ENCODE data around the gene KLHL33.
"Not testable (repeated sequence)": the region's sequence is repeated elsewhere in the genome, so short reads cannot be mapped to it uniquely, and the experiment has no call there.

KLHL33 gene

GRCh38 chr14:20454516-20455354 lies 18.8 kb upstream of the KLHL33 start, which contains the start of the genes APEX1 and OSGEP:
Gene APEX1 (plus strand): TSS chr14:20455226. CDS start chr14:20455646, 420 bp downstream.
Gene OSGEP (minus strand): TSS chr14:20454812. CDS start chr14:20454683, 129 bp downstream.
- peak; percentile 93 to 94 for DNase-seq (ENCODE audit: low read depth in 2 of 2)

GRCh38 chr14:20452831-20453230 lies 16.9 kb upstream of the KLHL33 start:
- not testable (repeated sequence) for DNase-seq (ENCODE audit: low read depth in 2 of 2)

GRCh38 chr14:20446889-20447288 lies 10.9 kb upstream of the KLHL33 start:
- DNase-seq (ENCODE audit: low read depth in 2 of 2), result no peak

GRCh38 chr14:20443650-20444049 lies 7.7 kb upstream of the KLHL33 start:
- DNase-seq (ENCODE audit: low read depth in 2 of 2), result not testable (repeated sequence)

- DNase-seq (ENCODE audit: low read depth in 2 of 2), result no peak
Observed at GRCh38 chr14:20441461-20441860, 5.5 kb upstream of the KLHL33 start.

- no peak for DNase-seq (ENCODE audit: low read depth in 2 of 2)
Observed at GRCh38 chr14:20440882-20441281, 4.9 kb upstream of the KLHL33 start.

- no peak for DNase-seq (ENCODE audit: low read depth in 2 of 2)
Observed at GRCh38 chr14:20440465-20440864, 4.5 kb upstream of the KLHL33 start.

GRCh38 chr14:20438664-20439063 lies 2.7 kb upstream of the KLHL33 start:
- no peak for DNase-seq (ENCODE audit: low read depth in 2 of 2)

- DNase-seq (ENCODE audit: low read depth in 2 of 2), result no peak
Observed at GRCh38 chr14:20436363-20436755, 393 bp upstream of the KLHL33 start.

- DNase-seq (ENCODE audit: low read depth in 2 of 2), result no peak
Observed at GRCh38 chr14:20434701-20435581, 1.0 kb downstream of the KLHL33 start.

GRCh38 chr14:20429801-20430669 lies 5.9 kb downstream of the KLHL33 start:
- no peak for DNase-seq (ENCODE audit: low read depth in 2 of 2)

GRCh38 chr14:20428802-20429201 lies 7.2 kb downstream of the KLHL33 start:
- no peak for DNase-seq (ENCODE audit: low read depth in 2 of 2)

- DNase-seq (ENCODE audit: low read depth in 2 of 2), result no peak
Observed at GRCh38 chr14:20428010-20428365, 8.0 kb downstream of the KLHL33 start.

GRCh38 chr14:20427231-20428009 lies 8.5 kb downstream of the KLHL33 start:
- DNase-seq (ENCODE audit: low read depth in 2 of 2), result no peak

- DNase-seq (ENCODE audit: low read depth in 2 of 2), result no peak
Observed at GRCh38 chr14:20424851-20425250, 11.1 kb downstream of the KLHL33 start.

- DNase-seq (ENCODE audit: low read depth in 2 of 2), result no peak
Observed at GRCh38 chr14:20422886-20423285, 13.1 kb downstream of the KLHL33 start.

- no peak for DNase-seq (ENCODE audit: low read depth in 2 of 2)
Observed at GRCh38 chr14:20421267-20421666, 14.7 kb downstream of the KLHL33 start.

GRCh38 chr14:20419419-20419818 lies 16.5 kb downstream of the KLHL33 start:
- DNase-seq (ENCODE audit: low read depth in 2 of 2), result no peak

- DNase-seq (ENCODE audit: low read depth in 2 of 2), result no peak
Observed at GRCh38 chr14:20418501-20418909, 17.5 kb downstream of the KLHL33 start.

- DNase-seq (ENCODE audit: low read depth in 2 of 2), result no peak
Observed at GRCh38 chr14:20417250-20418186, 18.4 kb downstream of the KLHL33 start.
